GM19025 (cell line): Measurements from ENCODE around the gene CDC42EP1.

ENCODE experiments used
- ATAC-seq: cut with Tn5 transposase; IDR thresholded peaks from one replicate; pipeline ENCODE4 v1.9.1; 2021; ENCODE audit warnings: mild to moderate bottlenecking, low read depth, moderate library complexity; ENCODE audit not compliant: unreplicated experiment

CDC42EP1 gene

DNA sequence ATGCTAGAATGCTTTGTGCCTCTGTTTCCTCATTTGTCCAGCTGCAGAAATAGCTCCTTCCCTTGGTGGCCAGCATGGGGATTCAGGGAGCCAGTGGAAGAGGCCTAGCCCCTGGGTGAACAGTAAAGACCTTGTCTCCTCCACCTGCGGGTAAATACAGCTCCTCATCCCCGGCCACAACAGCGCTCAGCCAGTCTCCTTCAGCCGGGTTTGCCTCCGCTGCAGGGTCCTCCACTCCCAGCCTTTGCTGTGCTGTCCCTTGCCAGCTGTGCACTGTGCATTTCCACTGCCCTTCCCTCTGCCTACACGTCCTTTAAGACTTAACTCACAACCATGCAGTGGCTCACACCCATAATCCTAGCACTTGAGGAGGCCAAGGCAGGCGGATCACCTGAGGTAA lies 1.5 kb upstream of the CDC42EP1 start:
- ATAC-seq: no peak

DNA sequence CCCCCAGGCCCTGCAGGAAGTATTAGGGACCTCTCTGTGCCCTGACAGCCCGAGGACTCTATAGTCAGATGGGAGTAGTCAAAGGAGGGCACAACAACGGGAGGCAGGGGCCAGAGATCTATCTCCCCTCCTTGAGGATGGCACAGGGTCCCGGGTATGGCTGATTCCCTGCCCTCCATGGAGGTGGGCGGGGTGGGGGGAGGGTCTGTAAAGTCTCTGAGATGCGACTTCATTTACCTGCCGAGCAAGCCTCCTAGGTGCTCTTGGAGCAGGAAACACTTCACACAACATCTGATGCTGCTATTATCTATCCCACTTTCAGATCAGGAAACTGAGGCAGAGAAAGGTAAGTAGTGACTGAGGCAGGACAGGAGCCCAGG lies 769 bp upstream of the CDC42EP1 start:
- ATAC-seq: no peak

DNA sequence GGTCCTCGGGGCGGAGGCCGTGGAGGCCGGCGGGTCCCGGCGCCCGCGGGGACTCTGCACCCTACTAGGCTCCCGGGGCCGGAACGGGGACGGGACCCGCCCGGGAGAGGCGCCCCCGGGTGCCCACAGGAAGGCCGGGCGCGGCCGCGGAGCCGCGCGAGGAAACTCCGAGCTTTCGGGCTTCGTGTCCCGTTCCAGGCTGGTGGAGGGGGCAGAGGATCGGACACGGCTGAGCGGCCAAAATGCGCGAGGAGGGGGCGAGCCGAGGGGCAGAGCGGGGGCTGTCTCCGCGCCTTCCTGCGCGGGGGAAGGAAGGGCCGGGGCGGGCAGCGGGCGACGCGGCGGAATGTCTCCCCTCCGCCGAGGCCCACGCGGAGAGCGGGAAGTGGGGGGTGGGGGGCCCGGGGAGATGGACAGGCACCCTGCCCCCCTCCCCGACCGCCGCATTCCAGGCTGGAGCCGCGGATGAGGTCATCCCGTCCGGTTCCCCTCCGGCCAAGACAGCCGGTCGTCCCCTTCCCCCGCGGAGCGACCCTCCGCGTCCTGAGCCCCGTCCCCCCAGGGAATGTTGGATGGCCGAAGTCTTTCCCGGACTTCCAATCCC lies 430 bp downstream of the CDC42EP1 start:
- ATAC-seq: no peak

DNA sequence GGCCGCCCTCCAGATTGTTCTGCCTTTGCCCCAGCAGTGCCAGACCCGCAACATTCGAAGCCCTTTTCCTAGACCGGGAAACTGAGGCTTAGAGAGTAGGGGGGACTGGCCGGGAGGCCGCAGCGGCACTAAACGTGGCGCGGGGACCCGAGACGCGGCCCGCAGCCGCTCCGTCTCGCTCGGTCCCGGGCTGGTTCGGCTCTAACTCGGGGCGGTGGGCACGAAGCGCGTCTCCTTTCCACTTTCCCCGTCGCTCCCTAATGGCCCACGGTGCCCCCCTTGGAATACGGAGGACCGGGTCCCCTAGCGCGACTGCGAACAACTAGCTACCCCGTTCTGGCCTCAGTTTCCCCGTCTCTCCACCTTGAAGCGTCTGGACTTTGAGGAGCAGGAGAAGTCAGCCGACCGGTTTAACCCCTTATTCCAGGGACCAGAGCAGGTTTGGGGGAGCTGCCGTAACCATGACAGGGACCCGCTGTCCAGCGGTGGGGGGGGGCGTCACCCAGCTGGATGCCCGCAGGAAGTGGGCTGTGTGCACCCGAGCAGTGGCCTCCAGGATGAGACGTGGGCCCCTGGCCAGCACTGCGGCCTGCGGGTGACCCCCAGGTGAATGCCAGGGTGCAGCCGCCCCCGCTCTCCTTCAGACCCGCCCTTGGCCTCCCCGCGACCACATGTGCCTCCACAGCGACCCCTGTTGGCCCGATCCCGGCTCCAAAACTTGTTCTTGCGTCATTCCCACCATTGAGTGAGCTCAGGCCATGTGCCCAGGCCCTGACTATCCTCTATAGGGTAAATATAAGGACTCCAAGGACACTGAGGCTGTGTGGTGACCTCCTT lies 1.1 kb downstream of the CDC42EP1 start:
- ATAC-seq: no peak

DNA sequence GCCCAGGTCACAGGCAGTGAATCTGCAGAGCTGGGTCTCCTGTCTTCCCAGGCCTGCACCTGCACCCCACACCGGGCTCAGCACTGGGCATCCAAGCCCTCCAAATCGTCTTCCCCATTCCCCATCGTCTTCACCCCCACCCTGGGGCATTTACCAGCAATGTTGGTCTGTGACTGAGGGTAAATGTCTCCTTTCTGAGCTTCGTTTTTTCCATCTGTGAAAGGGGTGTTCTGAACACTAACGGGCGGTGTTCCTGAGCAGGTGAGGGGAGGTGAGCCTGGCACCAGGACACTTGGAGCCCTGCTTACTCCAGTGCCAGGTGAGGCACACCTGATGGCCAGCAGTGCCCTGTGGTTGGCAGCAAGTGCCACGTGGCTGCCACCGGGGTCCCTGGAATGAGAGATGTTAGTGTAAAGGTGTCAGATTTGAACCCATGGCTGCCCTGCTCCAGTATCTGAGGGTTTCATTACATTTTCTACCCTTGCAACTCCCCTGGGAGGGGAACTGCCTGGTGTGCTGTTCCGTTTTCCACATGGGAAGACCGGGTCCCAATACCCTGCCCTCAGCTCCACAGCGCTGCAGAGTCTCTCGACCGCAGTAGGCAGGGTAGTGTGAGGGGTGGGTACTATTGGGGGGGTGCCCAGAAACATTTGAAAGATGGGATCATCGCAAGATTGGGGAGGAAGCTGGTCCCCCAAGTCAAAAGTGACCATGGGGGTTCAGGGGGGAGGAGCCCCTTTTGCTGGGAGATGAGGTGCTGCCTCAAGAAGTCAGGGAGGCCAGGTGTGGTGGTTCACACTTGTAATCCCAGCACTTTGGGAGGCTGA lies 2.0 kb downstream of the CDC42EP1 start:
- ATAC-seq: no peak

DNA sequence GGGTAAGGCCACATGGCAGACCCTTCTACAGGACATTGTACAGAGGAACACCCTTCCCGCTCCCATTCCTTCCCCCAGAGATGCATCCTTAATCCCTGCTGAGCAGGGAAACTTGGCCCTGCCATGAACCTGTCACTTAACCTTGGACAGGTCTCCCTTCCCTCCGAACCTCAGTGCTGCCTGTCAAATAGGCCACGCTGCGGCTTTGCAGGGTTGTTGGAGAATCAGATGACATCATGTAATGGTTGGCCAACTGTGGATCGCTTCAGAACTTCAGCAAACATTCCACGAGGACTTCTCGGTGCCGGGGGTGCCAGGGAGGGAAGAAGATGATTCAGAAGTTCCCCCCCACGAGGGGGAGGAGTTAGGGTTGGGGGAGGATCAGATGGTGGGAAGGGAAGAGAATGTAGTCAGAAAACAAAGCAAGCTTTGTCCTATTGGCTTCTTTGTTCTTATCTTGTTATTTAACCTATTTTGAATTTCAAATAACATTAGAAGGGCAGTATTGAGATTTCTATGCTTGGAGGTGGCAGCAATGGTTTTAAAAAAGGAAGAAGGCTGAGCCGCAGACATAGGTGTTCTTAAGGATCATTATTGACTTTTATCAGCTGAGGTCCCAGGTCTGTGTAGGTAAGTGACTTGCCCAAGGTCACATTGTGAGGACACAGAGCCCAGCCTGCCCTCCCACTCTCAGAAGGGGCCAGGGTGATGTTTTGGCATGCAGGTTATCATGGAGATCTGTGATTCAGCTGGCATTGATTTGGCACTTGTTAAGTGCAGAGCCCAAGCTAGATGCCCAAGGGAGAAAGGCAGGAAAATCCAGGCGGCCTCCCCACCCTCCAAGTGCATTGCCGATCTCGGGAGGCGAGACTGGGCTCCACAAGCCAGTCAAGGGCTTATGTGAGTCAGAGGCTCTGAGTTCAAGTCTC lies 3.1 kb downstream of the CDC42EP1 start:
- no peak for ATAC-seq

DNA sequence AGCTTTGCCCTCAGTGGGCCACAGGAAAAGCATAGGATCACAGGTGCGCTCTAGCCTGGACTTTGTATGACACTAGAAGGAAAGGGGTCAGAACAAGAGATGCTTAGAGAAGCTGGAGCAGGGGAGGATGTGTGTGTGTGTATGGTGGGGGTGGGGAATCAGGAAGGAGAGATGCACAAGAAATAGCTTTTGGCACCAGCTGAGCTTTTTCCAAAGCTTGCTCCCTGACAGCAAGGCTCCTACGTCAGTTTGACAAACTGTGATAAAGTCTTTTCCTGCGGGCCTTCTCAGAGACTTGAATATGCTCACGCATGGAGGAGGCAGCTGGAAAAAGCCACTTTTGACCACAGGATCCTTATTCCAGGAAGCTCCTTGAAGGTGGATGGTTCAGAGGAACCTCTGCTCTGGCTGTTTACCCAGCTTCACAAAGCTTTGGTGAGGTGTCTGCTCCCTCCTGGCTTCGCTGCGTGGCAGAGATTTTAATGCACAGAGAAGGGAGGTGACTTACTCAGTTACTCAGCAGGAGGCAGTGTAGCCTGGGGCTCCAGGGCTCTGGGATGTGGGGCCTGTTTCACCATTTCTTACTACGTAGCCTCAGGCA lies 3.9 kb downstream of the CDC42EP1 start:
- ATAC-seq: no peak

DNA sequence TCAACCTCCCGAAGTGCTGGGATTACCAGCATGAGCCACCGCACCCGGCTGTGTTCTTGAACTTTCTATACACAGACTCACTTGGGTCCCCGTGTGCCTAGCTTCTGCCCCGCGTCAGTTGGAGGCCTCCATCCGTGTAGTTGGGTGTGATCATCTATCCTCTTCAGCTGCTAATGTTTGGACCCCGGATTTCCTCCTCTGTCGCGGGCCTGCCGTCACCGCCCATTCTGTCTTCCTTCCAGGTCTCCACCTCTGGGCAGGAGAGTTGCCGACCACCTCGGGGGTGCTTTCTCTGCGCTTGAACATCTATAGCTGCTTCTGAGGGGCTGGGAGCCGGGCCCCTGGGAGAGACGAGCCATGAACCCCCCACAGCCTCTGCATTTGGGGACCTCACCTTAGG lies 5.5 kb downstream of the CDC42EP1 start:
- no peak for ATAC-seq

DNA sequence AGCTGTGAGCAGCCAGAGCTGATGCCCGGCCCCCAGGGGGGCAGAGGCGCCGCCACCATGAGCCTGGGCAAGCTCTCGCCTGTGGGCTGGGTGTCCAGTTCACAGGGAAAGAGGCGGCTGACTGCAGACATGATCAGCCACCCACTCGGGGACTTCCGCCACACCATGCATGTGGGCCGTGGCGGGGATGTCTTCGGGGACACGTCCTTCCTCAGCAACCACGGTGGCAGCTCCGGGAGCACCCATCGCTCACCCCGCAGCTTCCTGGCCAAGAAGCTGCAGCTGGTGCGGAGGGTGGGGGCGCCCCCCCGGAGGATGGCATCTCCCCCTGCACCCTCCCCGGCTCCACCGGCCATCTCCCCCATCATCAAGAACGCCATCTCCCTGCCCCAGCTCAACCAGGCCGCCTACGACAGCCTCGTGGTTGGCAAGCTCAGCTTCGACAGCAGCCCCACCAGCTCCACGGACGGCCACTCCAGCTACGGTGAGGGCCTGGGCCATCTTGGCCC lies 6.1 kb downstream of the CDC42EP1 start:
- no peak for ATAC-seq

DNA sequence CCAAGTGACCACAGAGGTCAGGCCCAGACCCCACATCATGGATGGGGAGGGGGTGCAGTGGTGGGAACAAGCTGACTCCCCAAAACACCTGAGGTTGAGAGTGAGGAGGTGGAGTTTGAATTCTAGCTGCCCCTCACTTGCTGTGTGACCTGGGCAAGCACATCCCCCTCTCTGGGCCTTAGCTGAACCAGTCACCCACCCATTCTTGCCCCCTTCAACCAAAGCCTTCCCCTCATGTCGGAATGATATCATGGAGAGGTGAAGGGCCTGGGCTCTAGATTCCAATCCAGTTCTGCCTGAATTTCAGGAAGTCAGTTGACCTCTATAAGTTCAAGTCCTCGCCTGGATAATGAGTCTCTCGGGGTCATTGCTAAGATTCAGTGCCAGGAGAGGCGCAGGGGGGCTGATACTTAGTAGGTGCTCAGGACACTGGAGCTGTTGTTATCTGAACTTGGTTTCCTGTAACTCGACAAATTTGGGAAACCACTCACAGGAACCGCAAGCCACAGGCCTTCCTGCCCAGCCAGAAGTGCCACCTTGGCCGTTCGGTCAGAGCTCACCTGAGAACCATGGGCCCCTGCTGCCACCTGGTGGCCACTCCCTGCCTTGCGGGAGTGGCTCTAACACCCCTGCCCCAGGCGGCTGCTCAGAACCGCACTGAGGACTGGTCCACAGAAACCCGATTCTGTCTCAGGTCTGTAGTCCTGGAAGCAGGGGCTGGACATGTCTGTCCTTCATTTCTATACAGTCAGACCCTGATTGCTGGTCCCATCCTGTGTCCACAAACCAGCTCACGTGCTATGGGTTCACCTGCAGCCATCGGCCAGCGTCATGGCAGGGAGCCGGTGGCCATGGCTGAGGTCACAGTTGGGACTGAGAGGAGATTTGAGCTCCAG lies 6.9 kb downstream of the CDC42EP1 start:
- ATAC-seq: peak; percentile 72

DNA sequence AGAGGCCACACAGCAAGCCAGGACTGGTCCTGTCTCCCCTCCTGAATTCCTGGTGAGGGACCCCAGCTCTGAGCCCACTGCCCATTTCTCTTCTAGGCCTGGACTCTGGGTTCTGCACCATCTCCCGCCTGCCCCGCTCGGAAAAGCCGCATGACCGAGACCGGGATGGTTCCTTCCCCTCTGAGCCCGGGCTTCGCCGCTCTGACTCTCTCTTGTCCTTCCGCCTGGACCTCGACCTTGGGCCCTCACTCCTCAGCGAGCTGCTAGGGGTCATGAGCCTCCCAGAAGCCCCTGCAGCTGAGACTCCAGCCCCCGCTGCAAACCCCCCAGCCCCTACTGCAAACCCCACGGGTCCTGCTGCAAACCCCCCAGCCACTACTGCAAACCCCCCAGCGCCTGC lies 7.7 kb downstream of the CDC42EP1 start:
- ATAC-seq: no peak

DNA sequence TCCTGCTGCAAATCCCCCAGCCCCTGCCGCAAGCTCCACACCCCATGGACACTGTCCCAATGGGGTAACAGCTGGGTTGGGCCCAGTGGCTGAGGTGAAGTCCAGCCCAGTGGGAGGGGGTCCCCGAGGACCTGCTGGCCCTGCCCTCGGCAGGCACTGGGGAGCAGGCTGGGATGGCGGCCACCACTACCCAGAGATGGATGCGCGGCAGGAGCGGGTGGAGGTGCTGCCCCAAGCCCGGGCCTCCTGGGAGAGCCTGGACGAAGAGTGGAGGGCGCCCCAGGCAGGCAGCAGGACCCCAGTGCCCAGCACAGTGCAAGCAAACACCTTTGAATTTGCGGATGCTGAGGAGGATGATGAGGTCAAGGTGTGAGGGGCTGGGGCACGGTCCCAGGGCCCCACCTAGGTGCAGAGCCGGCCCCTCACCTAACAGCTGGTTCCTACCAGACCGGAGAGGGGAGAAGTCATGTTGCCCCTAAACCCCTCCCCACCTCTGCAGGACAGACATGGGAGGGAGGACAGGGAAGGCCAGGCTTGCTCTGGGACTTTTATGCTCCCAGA lies 8.2 kb downstream of the CDC42EP1 start:
- no peak for ATAC-seq

DNA sequence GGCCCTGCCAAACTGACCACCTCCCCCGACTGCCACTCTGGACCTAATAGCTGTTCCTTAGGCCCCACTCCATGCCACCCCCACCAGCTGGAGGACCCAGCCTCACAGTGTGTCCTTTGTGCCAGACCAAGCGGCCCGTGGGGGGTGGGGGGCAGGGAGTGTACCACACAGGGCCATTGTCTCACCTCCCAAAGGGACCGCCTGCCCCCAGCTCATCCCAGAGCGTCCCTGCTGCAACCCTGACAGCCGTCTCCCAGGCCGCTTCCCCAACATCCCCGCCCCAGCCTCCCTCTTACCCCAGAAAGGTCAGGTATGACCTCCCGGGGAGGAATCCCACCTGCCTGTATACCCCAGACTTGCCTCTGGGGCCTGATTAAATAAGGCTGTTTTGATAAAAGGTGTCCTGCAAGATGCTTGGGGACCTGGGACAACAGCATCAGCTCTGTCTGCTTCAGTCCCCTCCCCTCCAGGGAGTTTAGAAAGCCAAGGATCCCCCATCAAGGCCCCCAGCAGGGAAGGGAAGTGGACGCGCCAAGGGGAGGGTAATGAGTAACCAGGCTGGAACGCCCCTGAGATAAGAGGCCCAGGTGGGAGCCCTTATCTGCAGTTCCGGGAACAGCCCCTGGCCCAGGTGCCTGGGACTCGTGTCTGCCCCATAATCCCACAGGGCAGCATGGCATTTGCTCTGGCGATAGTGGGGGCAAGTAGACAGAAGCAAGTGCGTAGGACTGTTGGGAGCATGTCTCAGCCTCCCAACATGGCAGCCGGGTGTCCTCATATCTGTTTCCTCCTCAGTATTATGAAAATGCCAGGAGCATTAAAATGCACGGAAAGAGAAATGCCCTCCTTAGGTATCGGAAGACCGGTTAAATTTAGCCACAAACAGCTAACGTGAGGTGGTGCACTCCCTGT lies 9.0 kb downstream of the CDC42EP1 start:
- no peak for ATAC-seq

DNA sequence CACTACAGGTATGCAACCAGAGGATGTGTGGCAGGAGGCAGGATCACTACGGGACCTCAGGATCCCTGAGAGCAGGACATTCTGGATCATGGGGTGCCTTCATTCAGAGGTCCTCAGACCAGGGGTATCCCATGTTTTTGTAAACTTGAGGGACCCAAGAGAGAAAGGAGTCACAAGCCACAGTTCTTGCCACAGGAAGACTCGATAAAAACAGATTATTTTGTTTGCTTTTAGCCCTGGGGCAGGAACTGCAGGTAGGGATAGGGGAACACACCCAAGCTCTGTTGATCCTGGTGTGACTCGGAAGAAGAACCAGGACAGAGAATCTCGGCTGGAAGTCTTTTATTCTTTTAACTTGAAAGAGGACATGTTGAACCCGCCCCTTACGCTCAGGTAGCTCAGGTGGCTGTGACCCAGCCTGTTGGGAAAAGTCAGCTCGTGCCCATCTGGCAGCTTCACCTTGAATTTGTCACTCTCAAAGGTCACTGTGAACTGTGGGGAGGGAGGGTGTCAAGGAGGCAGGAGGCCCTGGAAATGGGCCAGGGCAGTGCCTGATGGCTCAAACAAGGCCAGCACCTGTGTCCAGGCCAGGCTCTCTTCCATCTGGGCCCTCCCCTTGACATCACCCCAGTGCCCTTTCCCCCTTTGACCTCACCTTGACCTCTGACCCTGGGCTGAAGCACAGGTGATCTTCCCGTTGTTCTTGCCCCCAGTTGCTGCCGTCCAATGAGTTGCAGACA lies 9.8 kb downstream of the CDC42EP1 start:
- ATAC-seq: no peak

DNA sequence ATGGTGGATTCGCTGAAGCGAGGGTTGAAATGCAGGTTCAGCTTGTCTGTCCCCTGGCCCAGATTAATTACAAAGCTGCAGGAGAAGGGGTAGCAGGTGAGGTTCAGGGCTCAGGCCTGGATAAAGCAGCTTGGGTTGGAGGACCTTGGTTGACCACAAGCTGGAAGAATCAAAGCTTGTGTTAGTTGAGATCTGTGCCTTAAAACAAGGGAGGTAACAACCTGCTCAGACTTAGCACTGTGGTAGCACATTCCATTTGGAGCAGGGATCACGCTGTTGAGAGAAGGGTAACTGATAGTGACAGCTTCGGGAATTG lies 10.3 kb downstream of the CDC42EP1 start:
- no peak for ATAC-seq

DNA sequence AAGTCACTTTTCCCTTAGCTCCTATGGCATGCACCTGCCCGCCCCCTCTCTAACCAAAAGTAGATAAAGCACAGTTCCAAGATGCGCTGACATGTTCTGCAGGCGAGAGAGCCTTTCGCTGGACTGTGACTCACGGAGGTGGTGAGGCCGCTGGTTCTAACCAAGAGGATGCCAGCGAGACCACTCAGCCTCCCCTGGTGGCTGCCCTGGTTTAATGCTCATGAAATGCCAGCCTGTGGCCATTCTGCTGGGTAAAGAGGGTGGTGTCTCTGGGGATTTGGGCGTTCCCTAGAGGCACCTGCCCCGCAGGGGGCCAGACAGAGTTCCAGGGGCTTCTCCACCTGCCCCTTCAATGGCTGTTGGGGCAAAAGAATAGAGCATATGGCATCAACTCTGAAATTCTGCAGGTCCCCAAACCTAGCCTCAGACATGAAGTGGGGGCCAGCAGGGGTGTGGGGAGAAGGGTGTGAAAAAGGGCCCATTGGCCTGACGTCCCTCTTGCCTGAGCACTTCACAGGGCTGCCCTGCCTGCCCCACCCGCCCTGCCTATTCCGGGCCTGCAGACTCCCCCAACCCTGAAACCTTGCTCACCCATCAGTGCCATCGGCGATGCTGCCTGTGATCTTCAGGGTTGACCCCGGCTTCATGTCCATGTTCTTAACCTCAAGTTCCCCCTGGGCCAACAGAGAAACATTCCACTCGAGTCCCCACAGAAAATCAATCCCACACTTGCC lies 11.1 kb downstream of the CDC42EP1 start:
- no peak for ATAC-seq
